ENCODE results near the gene OR2V2. TPM values are rescaled to one million over a fixed set of nuclear protein-coding genes. Genes with fewer than 3 reads are reported as not detected.

The OR2V2 gene
- total RNA-seq, 1 donor from 2014 or later, result not detected

- Mint-ChIP-seq H3K27ac (ENCODE audit: unreplicated experiment) (no peak overlapping the region), H3K27me3 (ENCODE audit: unreplicated experiment) (peaks cover 25% of the 10 kb centered on the region), H3K4me1 (ENCODE audit: unreplicated experiment) (peaks cover 12% of the 10 kb centered on the region), H3K9me3 (ENCODE audit: unreplicated experiment) (no peaks in the 10 kb centered on the region), H3K4me3 (ENCODE audit: unreplicated experiment) (no peak overlapping the region), H3K36me3 (ENCODE audit: low read depth, unreplicated experiment) (peaks cover 3% of the 10 kb centered on the region)
- TF ChIP-seq CTCF (IDR thresholded peaks at IDR 0.05; ENCODE audit: unreplicated experiment), result no peak
- DNase-seq (ENCODE audit: low spot score), result no peak
These were observed 50.1 kb downstream of the OR2V2 start for GRCh38 chr5:181197326-181197951.

- H3K27me3 Mint-ChIP-seq (ENCODE audit: unreplicated experiment), result peaks cover 21% of the 10 kb centered on the region
- peaks cover 3% of the 10 kb centered on the region for H3K36me3 Mint-ChIP-seq (ENCODE audit: low read depth, unreplicated experiment)
- no peak overlapping the region for H3K4me3 Mint-ChIP-seq (ENCODE audit: unreplicated experiment)
- no peak for TF ChIP-seq CTCF (IDR thresholded peaks at IDR 0.05; ENCODE audit: unreplicated experiment)
- H3K9me3 Mint-ChIP-seq (ENCODE audit: unreplicated experiment), result no peaks in the 10 kb centered on the region
- H3K27ac Mint-ChIP-seq (ENCODE audit: unreplicated experiment), result no peak overlapping the region
- peaks cover 9% of the 10 kb centered on the region for H3K4me1 Mint-ChIP-seq (ENCODE audit: unreplicated experiment)
- no peak for DNase-seq (ENCODE audit: low spot score)
These were observed 50.8 kb downstream of the OR2V2 start for GRCh38 chr5:181198106-181198685.

GRCh38 chr5:181198905-181199519 lies 51.6 kb downstream of the OR2V2 start:
- Mint-ChIP-seq H3K4me3 (ENCODE audit: unreplicated experiment) (no peak overlapping the region), H3K27me3 (ENCODE audit: unreplicated experiment) (peaks cover 22% of the 10 kb centered on the region), H3K36me3 (ENCODE audit: low read depth, unreplicated experiment) (peaks cover 3% of the 10 kb centered on the region), H3K27ac (ENCODE audit: unreplicated experiment) (no peak overlapping the region), H3K9me3 (ENCODE audit: unreplicated experiment) (no peaks in the 10 kb centered on the region), H3K4me1 (ENCODE audit: unreplicated experiment) (peaks cover 9% of the 10 kb centered on the region)
- DNase-seq (ENCODE audit: low spot score), result no peak
- TF ChIP-seq CTCF (IDR thresholded peaks at IDR 0.05; ENCODE audit: unreplicated experiment), result no peak

- no peak for TF ChIP-seq CTCF (IDR thresholded peaks at IDR 0.05; ENCODE audit: unreplicated experiment)
- no peak overlapping the region for H3K27ac Mint-ChIP-seq (ENCODE audit: unreplicated experiment)
- peaks cover 3% of the 10 kb centered on the region for H3K36me3 Mint-ChIP-seq (ENCODE audit: low read depth, unreplicated experiment)
- peaks cover 21% of the 10 kb centered on the region for H3K27me3 Mint-ChIP-seq (ENCODE audit: unreplicated experiment)
- H3K4me3 Mint-ChIP-seq (ENCODE audit: unreplicated experiment), result no peak overlapping the region
- H3K9me3 Mint-ChIP-seq (ENCODE audit: unreplicated experiment), result no peaks in the 10 kb centered on the region
- no peak for DNase-seq (ENCODE audit: low spot score)
- peaks cover 9% of the 10 kb centered on the region for H3K4me1 Mint-ChIP-seq (ENCODE audit: unreplicated experiment)
These were observed 52.7 kb downstream of the OR2V2 start for GRCh38 chr5:181199881-181200638.

Measured in endothelial cell (in vitro differentiated cells).